Measurements from ENCODE around the gene SNX1.

SNX1 gene

GRCh38 chr15:64187396-64188191 is 91.8 kb downstream of the SNX1 start:
- no peak for TF ChIP-seq CTCF (IDR thresholded peaks at IDR 0.05; ENCODE audit: low read depth, low read length)
- DNase-seq (ENCODE audit: extremely low read depth, low read depth) = no peak

All from AG09319 (cell line).